Panc1 (cell line): ENCODE results near the gene COL4A1.

ENCODE experiments used
- CTCF ChIP-seq: fragments of 450-650 bp; IDR thresholded peaks from 2 replicates; pipeline ENCODE4 v1.5.1; 2017; ENCODE audit warnings: mild to moderate bottlenecking
- POLR2AphosphoS5 ChIP-seq: IDR thresholded peaks from 2 replicates; pipeline ENCODE4 v1.6.1; 2012; ENCODE audit warnings: mild to moderate bottlenecking, low read depth, low read length, moderate library complexity
- SIN3A ChIP-seq: IDR thresholded peaks from 2 replicates; pipeline ENCODE4 v1.6.1; 2012; ENCODE audit warnings: low read depth, mild to moderate bottlenecking, low read length, moderate library complexity, borderline replicate concordance; ENCODE audit not compliant: insufficient read depth

GRCh38 chr13:110280985-110281688, 25.8 kb downstream of the COL4A1 start:
- TF ChIP-seq CTCF = no peak
- no peak for TF ChIP-seq POLR2AphosphoS5
- no peak for TF ChIP-seq SIN3A
